ENCODE measurements around the gene FNDC3A. TPM values are rescaled to one million over a fixed set of nuclear protein-coding genes. Genes with fewer than 3 reads are reported as not detected.
"Not testable (repeated sequence)": the region's sequence is repeated elsewhere in the genome, so short reads cannot be mapped to it uniquely, and the experiment has no call there.

FNDC3A gene
- total and polyA plus RNA-seq, 2 experiments from 2014 or later: 21.9 to 73.5 TPM

- H3K4me2 ChIP-seq: no peak overlapping the region
- no peak overlapping the region for H2AFZ ChIP-seq
- no peaks in the 10 kb centered on the region for H3K9me3 ChIP-seq (ENCODE audit: low read depth)
- no peaks in the 10 kb centered on the region for H4K20me1 ChIP-seq (ENCODE audit: insufficient read depth, poor library complexity, severe bottlenecking)
- WGBS (ENCODE audit: low lambda C conversion rate, missing lambda C conversion rate): 90% methylated on average over 3 of the region's 3 CpGs
- no peak for DNase-seq (ENCODE audit: low spot score)
- no peaks in the 10 kb centered on the region for H3K36me3 ChIP-seq (replicated peaks; ENCODE audit: insufficient read depth, low read depth)
- H3K9me2 ChIP-seq (replicated peaks; ENCODE audit: insufficient read depth): no peaks in the 10 kb centered on the region
- no peak overlapping the region for H3K27ac ChIP-seq
- H3K4me3 ChIP-seq: no peak overlapping the region
- H3K4me1 ChIP-seq (ENCODE audit: insufficient read depth): no peaks in the 10 kb centered on the region
- TF ChIP-seq CTCF (IDR thresholded peaks at IDR 0.05; ENCODE audit: poor library complexity) (no peak), EZH2phosphoT487 (IDR thresholded peaks at IDR 0.05; ENCODE audit: low read depth, severe bottlenecking, unreplicated experiment) (no peak), EZH2 (IDR thresholded peaks at IDR 0.05; ENCODE audit: borderline replicate concordance) (no peak)
- peaks cover 7% of the 10 kb centered on the region for H3K79me2 ChIP-seq
- H3K27me3 ChIP-seq: no peaks in the 10 kb centered on the region
Measured at GRCh38 chr13:49134305-49134704, 158.6 kb downstream of the FNDC3A start.

GRCh38 chr13:49137138-49137643 is 161.5 kb downstream of the FNDC3A start:
- not testable (repeated sequence) for H3K4me3 ChIP-seq; H2AFZ ChIP-seq; DNase-seq (ENCODE audit: low spot score); H4K20me1 ChIP-seq (ENCODE audit: insufficient read depth, poor library complexity, severe bottlenecking); H3K79me2 ChIP-seq; H3K4me1 ChIP-seq (ENCODE audit: insufficient read depth); H3K36me3 ChIP-seq (replicated peaks; ENCODE audit: insufficient read depth, low read depth); H3K27me3 ChIP-seq; H3K4me2 ChIP-seq; H3K9me3 ChIP-seq (ENCODE audit: low read depth); H3K27ac ChIP-seq; H3K9me2 ChIP-seq (replicated peaks; ENCODE audit: insufficient read depth)
- whole genome bisulfite sequencing (ENCODE audit: low lambda C conversion rate, missing lambda C conversion rate): 99% methylated on average over 7 of the region's 7 CpGs

GRCh38 chr13:49140910-49141611 is 165.3 kb downstream of the FNDC3A start:
- no peak for TF ChIP-seq EZH2phosphoT487 (IDR thresholded peaks at IDR 0.05; ENCODE audit: low read depth, severe bottlenecking, unreplicated experiment)
- TF ChIP-seq CTCF (IDR thresholded peaks at IDR 0.05; ENCODE audit: poor library complexity): no peak
- TF ChIP-seq EZH2 (IDR thresholded peaks at IDR 0.05; ENCODE audit: borderline replicate concordance): no peak
- H3K27ac ChIP-seq: no peak overlapping the region
- H4K20me1 ChIP-seq (ENCODE audit: insufficient read depth, poor library complexity, severe bottlenecking): no peaks in the 10 kb centered on the region
- no peak overlapping the region for H2AFZ ChIP-seq
- no peak overlapping the region for H3K4me3 ChIP-seq
- no peaks in the 10 kb centered on the region for H3K36me3 ChIP-seq (replicated peaks; ENCODE audit: insufficient read depth, low read depth)
- DNase-seq (ENCODE audit: low spot score): no peak
- H3K79me2 ChIP-seq: peaks cover 6% of the 10 kb centered on the region
- H3K9me2 ChIP-seq (replicated peaks; ENCODE audit: insufficient read depth): no peaks in the 10 kb centered on the region
- no peaks in the 10 kb centered on the region for H3K9me3 ChIP-seq (ENCODE audit: low read depth)
- H3K27me3 ChIP-seq: no peaks in the 10 kb centered on the region
- no peaks in the 10 kb centered on the region for H3K4me1 ChIP-seq (ENCODE audit: insufficient read depth)
- no peak overlapping the region for H3K4me2 ChIP-seq

GRCh38 chr13:49146950-49147355 is 171.2 kb downstream of the FNDC3A start:
- TF ChIP-seq EZH2 (IDR thresholded peaks at IDR 0.05; ENCODE audit: borderline replicate concordance) (no peak), EZH2phosphoT487 (IDR thresholded peaks at IDR 0.05; ENCODE audit: low read depth, severe bottlenecking, unreplicated experiment) (no peak), CTCF (IDR thresholded peaks at IDR 0.05; ENCODE audit: poor library complexity) (no peak)
- H3K9me2 ChIP-seq (replicated peaks; ENCODE audit: insufficient read depth): no peaks in the 10 kb centered on the region
- H3K4me3 ChIP-seq: no peak overlapping the region
- 89% methylated on average over 2 of the region's 2 CpGs for WGBS (ENCODE audit: low lambda C conversion rate, missing lambda C conversion rate)
- H3K9me3 ChIP-seq (ENCODE audit: low read depth): peaks cover 11% of the 10 kb centered on the region
- H3K36me3 ChIP-seq (replicated peaks; ENCODE audit: insufficient read depth, low read depth): no peaks in the 10 kb centered on the region
- H3K79me2 ChIP-seq: peaks cover 6% of the 10 kb centered on the region
- no peak overlapping the region for H3K27ac ChIP-seq
- no peak overlapping the region for H2AFZ ChIP-seq
- H3K4me1 ChIP-seq (ENCODE audit: insufficient read depth): no peaks in the 10 kb centered on the region
- H4K20me1 ChIP-seq (ENCODE audit: insufficient read depth, poor library complexity, severe bottlenecking): no peaks in the 10 kb centered on the region
- H3K4me2 ChIP-seq: no peak overlapping the region
- DNase-seq (ENCODE audit: low spot score): no peak
- no peaks in the 10 kb centered on the region for H3K27me3 ChIP-seq

Measured in hepatocyte (in vitro differentiated cells).